ENCODE results near the gene ACACB. TPM values are rescaled to one million over a fixed set of nuclear protein-coding genes. Genes with fewer than 3 reads are reported as not detected.

Gene ACACB
- total RNA-seq, 1 donor from 2014 or later, result 167 TPM

DNA sequence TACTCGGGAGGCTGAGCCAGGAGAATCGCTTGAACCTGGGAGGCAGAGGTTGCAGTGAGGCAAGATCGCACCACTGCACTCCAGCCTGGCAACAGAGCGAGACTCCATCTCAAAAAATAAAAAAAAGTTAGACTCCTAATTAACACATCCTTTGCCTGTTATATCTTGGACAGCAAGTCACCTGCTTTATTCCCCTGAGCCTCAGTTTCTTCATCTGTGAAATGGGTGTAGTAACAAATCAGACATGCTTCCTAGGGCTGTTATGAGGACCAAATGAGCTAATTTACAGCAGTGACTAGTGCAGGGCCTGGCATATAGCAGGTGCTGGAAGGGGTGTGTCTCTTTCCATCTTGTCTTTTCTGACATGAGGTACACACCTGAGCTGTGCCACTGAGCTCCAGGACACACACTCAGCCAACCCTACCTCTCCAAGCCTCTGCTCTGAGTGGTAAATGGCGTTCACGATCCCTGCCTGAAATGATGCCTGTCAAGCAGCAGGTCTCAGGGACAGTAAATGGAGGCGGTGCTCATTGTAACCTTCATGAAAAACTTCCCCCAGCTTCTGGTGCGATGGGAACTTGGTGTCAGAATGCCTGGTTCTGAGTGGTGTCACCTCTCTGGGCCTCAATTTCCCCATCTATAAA lies 161.0 kb downstream of the ACACB start:
- no peak for DNase-seq
- intact Hi-C loops (cut with DNase I), result no loop called here
- ATAC-seq (ENCODE audit: poor library complexity), result no peak

DNA sequence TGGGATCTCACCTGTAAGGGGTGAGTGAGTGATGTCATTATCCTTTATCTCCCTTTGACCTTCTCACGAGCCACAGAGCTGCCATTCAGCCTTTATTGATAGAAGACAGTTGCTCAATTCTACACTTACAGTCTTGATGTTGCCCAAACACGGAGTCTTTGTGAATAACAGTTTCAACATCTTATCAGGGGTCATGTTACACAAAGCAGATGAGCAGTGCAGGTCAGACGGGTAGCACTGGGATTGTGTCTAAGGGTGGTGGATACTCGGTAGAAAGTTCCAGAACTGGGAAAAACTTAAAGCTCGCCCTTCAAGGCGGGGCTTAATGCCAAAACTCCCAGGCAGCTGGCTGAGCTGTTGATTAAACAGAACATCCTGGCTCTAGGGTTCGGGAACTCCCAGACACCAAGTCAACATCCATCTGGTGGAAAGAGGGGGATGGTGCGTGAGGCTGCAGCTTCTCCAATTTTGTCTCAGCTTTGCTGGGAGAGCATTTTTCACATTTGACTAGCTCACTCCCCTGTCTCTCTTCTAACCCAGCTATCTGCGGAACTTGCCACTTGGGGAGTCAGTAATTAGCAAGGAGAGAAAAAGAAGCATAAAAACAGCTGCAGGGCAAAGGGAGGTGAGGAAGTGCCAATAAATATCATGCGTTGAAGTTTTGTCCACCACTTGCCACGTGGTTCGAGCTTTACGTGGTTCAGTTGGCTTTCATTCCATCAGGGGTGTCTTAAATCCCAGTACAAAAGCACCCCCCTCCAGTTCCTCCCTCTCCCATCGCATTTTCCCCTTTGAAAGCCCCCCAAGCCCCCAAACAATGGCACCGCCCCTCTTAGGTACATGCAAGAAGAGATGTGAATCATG lies 161.7 kb downstream of the ACACB start:
- intact Hi-C loops (cut with DNase I), result no loop called here
- ATAC-seq (ENCODE audit: poor library complexity), result no peak
- no peak for DNase-seq

GRCh38 chr12:109278912-109279311 lies 162.5 kb downstream of the ACACB start:
- no peak for ATAC-seq (ENCODE audit: poor library complexity)

DNA sequence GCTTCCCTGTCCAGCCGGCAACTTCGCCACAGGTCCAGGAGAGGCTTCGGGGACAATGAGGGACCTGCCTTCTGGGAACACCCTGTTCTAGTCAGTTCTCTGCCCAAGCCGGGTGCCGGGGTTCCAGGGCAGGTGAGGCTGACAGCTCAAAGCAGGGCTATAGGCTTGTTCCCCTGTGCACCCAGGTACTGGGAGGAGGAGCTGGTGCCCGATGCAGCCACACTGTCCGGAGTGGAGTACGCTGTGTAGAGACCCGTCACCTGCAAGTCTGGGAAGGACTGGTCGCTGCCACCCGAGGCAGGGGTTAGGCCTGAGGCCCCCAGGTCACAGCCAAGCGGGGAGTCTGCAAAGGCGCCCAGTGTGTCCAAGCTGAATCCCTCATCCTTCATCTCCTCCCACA lies 163.1 kb downstream of the ACACB start:
- DNase-seq (no peak), ATAC-seq (ENCODE audit: poor library complexity) (no peak)
- intact Hi-C loops (cut with DNase I), result no loop called here

More at GRCh38 chr12:109278912-109279311, 162.5 kb downstream of the ACACB start:
- no peak for DNase-seq
- intact Hi-C loops (cut with DNase I), result no loop called here

GRCh38 chr12:109281452-109281851 lies 165.1 kb downstream of the ACACB start:
- ATAC-seq (ENCODE audit: poor library complexity), result no peak
- intact Hi-C loops (cut with DNase I), result no loop called here
- DNase-seq, result no peak

DNA sequence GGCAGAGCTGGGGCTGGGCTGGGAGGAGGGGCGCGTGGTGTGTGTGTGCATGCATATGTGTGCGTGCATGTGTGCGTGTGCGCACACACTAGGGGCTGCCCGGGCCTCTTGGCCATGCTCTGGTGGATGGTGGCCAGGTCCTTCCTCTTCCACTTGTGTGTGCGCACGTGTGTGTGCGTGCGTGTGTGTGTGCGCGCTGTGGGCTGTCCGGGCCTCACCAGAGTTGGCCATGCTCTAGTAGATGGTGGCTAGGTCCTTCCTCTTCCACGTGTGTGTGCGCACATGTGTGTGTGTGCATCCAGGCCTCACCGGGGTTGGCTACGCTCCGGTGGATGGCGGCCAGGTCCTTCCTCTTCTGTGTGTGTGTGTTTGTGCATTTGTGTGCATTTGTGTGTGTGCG lies 168.0 kb downstream of the ACACB start:
- intact Hi-C loops (cut with DNase I), result no loop called here
- ATAC-seq (ENCODE audit: poor library complexity), result no peak
- no peak for DNase-seq

- no peak for ATAC-seq (ENCODE audit: poor library complexity)
- DNase-seq, result no peak
Measured at GRCh38 chr12:109286252-109286651, 169.9 kb downstream of the ACACB start.

GRCh38 chr12:109286652-109287051 lies 170.3 kb downstream of the ACACB start:
- intact Hi-C loops (cut with DNase I), result no loop called here
- DNase-seq (no peak), ATAC-seq (ENCODE audit: poor library complexity) (no peak)

More at GRCh38 chr12:109286252-109286651, 169.9 kb downstream of the ACACB start:
- intact Hi-C loops (cut with DNase I), result no loop called here

DNA sequence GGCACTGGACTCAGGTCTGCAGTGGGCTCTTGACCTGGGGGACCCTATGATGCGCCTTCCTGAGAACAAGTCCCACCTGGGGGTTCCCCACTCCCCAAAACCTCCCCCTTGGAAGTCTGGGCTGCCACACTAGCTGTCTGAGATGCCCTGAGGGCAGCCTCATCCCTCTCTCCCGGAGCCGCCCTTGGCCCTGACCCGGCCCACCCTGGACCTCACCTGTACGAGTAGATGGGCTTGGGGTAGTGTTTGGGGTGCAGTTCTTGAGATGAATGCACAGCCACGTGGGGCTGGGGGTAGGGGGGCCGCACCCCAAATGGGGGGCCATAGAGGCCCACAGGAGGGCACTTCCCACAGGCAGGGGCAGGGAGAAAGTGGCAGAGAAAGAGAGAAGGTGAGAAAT lies 170.8 kb downstream of the ACACB start:
- DNase-seq (no peak), ATAC-seq (ENCODE audit: poor library complexity) (no peak)
- intact Hi-C loops (cut with DNase I), result no loop called here

GRCh38 chr12:109287811-109288469 lies 171.6 kb downstream of the ACACB start:
- intact Hi-C loops (cut with DNase I), result no loop called here
- DNase-seq (no peak), ATAC-seq (ENCODE audit: poor library complexity) (no peak)

DNA sequence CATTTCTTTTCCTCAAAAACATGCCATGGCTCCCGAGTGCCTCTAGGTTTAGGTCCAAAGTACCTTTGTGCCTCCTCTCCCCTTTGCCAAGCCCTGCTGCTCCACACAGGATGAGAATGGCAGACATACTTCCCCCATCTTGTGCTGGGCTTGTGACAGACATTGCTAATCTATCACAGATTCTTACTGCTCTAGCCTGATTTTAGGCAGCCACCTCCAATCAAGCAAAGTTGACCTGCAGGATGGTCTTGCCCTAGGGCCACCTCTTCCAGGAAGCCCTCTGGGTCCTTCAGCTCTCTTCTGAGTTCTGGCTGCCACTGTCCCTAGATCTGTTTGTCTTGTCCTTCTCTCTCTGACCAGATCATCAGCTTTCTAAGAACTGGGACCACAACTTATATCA lies 172.2 kb downstream of the ACACB start:
- ATAC-seq (ENCODE audit: poor library complexity), result no peak
- no peak for DNase-seq
- intact Hi-C loops (cut with DNase I), result no loop called here

- intact Hi-C loops (cut with DNase I), result no loop called here
- ATAC-seq (ENCODE audit: poor library complexity) (no peak), DNase-seq (no peak)
Measured at GRCh38 chr12:109289004-109289403, 172.6 kb downstream of the ACACB start.

- no peak for DNase-seq
- ATAC-seq (ENCODE audit: poor library complexity), result no peak
- intact Hi-C loops (cut with DNase I), result no loop called here
Measured at GRCh38 chr12:109289551-109289950, 173.2 kb downstream of the ACACB start.

- intact Hi-C loops (cut with DNase I), result no loop called here
- DNase-seq, result no peak
Measured at GRCh38 chr12:109290061-109290460, 173.7 kb downstream of the ACACB start.

GRCh38 chr12:109291117-109291516 lies 174.7 kb downstream of the ACACB start:
- DNase-seq (no peak), ATAC-seq (ENCODE audit: poor library complexity) (peak; percentile 11)
- intact Hi-C loops (cut with DNase I), result no loop called here

More at GRCh38 chr12:109290061-109290460, 173.7 kb downstream of the ACACB start:
- no peak for ATAC-seq (ENCODE audit: poor library complexity)

DNA sequence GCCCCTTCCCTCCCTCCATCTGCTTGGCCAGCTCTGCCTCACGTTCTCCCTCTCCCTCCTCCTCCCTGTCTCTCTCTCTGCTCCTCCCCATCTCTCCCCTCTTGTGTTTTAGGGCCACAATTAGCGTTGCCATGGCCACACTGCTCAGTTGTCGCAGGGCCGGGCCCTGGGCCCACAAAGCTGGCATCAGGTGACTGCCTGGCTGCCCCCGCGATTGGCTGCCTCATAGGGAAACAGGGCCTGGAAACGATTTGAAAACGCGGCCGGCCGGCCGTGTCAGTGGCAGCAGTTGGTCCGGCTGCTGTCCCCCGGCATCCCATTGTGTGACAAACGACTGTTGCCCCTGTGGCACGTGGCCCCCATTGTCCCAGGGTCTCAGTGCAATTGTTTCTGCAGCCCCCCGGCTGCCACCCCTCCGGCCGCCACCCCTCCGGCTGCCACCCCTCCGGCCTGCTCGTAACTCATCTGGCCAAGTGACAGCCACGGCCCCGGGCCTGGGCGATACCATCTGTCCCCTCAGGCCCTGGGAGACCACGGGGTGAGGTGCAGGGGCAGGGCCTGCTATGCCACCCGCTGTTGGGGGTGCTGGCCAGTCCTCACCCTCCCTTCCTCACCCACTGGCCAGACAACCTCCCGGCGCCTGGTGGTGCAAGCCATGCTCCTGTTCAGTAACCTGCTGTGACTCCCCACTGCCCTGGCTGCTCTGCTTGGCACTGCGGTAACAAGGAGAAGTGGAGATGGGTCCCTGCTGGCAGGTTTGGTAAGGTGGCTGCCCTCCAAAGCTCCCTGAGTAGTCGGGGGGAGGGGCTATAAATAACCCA lies 175.3 kb downstream of the ACACB start:
- ATAC-seq (ENCODE audit: poor library complexity) (peak; percentile 95), DNase-seq (peak; percentile 86)
- intact Hi-C loops (cut with DNase I), result no loop called here

DNA sequence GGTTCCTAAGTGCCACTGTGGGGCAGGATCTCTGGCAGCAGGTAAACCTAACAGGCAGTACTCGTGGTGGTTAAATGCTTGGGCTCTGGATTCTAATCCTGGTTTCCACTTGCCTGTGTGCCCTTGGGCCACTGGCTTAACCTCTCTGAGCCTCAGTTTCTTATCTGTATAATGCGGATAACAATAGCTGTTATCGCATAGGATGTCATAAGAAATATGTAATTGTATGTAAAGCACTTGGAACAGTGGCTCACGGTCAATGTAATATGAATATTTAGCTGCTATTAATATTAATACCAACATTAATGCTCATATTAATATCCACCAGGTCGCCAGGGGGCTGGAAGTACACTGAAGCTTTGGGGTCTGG lies 175.9 kb downstream of the ACACB start:
- ATAC-seq (ENCODE audit: poor library complexity) (no peak), DNase-seq (no peak)
- intact Hi-C loops (cut with DNase I), result no loop called here

DNA sequence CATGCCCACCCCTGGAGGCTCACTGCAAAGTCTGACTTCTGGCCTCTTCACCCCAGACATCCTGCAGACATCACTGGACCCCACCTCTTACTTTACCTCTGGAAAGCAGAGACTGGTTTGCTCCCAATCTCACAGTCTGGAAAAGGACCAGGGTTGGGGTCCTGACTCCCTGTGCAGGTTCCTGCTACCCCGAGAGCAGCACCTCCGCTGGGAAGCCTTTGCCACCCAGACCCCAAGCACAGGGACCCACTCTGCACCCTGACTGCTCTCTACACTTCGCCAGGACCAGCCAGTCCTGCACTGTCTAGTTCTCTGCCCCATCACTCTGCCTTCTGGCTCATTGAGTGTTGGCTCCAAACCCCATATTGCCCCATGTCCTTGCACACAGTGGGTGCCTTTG lies 176.7 kb downstream of the ACACB start:
- DNase-seq (no peak), ATAC-seq (ENCODE audit: poor library complexity) (no peak)
- intact Hi-C loops (cut with DNase I), result no loop called here

GRCh38 chr12:109294286-109294796 lies 178.0 kb downstream of the ACACB start:
- ATAC-seq (ENCODE audit: poor library complexity) (no peak), DNase-seq (no peak)
- intact Hi-C loops (cut with DNase I), result no loop called here

All from Right ventricle myocardium superior (tissue), 1 donor.